HG03108 (cell line): ENCODE results near the gene SMARCB1.

ENCODE experiments used
- ATAC-seq: cut with Tn5 transposase; IDR thresholded peaks from one replicate; pipeline ENCODE4 v1.9.1; 2021; ENCODE audit warnings: moderate library complexity; ENCODE audit not compliant: unreplicated experiment

Gene SMARCB1

DNA sequence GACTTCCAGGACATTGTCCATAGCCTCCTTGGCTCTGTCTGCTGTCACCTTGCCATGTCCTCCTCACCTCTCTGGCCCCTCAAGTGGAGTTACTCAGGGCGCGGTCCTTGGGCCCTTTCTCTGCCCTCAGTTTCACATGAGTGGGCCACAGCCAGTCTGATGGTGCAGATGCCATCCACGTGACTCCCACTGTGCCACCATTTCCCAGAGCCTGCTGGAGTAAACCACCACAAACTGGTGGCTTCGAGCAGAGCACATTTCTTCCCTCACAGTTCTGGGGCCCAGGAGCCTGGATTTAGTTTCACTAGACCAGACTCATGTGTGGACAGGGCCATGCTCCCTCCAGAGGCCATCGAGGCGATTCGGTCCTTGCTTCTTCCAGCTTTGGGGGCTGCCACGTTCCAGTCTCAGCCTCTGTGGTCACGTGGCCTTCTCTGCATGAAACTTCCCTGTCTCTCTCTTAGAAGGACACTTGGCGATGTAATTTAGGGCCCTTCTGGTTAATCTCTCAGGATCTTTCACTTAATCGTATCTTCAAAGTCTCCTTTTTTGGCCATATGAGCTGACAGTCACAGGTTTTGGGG is 14.6 kb downstream of the SMARCB1 start:
- ATAC-seq, result no peak

DNA sequence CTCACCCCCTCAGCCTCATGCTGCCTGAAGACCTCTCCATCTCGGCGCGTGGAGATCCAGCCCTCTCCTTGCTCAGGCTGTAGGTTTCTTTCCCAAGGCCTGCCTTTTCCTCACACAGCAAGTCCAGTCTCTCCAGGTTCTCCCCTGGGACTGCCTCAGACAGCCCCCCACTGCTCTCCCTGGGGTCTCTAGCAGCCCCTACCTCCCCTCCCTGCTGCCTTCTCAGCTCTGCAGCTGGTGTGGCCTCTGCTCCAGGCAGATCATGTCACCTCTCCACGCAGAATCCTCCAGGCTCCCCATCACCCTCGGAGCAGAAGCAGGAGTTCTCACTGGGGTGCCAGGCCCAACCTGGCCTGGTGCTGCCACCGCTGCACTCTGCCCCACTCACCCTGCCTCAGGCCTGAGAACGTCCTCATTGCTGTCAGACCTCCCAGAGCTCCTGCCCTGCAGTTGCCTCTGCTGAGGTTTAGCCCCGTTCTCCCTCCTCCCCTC is 15.2 kb downstream of the SMARCB1 start:
- ATAC-seq, result no peak

DNA sequence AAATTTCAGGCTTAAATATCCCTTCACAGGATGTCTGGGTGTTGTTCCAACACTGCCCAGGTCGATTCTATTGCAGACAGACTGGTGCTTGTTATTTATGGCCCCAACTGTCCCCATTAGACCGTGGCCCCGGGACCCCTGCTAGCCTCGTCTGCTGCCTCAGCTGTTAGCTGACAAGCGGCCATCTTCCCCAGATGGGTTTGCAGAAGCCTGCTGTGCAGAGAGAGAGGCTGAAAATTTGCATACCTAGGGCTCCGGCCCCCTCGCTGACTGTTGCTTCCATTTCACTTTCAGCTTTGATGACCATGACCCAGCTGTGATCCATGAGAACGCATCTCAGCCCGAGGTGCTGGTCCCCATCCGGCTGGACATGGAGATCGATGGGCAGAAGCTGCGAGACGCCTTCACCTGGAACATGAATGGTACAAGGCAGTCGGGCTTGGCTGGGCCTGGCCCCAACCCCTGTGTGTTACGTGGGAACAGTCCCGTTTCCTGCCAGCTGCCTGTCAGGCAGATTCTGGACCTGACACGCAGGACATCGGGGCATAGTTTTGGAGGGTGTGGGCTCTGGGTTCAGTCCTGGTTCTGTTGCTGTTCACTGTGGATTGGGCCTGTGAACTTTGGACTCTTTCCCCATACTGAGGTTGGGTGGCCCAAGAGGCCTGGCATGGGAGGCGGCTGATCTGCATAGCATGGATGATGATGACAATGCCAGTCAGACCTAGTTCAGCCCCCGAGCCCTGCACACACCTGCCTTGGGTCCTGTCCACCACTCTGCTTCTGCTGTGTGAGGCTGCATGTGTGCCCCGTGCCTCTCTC is 16.4 kb downstream of the SMARCB1 start:
- ATAC-seq, result no peak

DNA sequence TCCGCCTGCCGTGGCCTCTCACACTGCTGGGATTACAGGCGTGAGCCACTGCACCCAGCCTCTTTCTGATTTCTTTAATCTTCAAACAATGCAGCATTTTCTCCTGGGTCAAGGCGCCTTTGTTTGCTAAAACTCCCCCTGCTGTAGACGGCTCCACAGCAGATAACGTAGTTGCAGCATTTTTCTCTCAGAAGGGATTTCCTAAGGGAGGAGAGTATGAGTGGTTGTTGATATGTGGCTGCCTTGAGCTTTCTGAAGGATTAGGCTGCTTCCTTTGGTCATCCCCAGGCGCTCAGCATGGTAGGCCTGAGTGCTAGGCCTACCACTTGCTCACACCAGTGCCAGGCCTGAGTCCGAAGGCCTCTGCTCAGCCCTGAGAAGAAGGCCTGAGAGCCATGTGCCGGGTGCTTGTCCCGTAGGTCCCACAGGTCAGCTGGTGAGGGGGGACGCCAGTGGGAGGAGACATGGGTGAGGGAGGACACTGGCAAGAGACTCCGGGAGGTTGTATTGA is 18.1 kb downstream of the SMARCB1 start:
- ATAC-seq, result no peak

DNA sequence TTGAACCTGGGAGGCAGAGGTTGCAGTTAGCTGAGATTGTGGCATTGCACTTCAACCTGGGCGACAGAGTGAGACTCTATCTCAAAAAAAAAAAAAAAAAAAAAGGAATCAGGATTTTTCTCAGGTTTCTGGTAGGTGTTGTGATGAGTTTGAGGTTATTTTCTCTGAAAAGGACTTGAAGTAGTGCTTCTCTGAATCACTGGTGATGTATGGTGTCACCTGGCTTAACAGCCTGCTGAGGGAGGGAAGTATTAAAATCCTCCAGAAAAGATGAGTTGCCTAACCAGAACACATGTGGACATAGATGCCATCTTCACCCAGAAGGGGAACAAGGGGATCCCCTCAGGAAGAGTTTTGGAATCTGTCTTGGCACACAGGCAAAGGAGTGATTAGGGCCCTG is 20.1 kb downstream of the SMARCB1 start:
- no peak for ATAC-seq

DNA sequence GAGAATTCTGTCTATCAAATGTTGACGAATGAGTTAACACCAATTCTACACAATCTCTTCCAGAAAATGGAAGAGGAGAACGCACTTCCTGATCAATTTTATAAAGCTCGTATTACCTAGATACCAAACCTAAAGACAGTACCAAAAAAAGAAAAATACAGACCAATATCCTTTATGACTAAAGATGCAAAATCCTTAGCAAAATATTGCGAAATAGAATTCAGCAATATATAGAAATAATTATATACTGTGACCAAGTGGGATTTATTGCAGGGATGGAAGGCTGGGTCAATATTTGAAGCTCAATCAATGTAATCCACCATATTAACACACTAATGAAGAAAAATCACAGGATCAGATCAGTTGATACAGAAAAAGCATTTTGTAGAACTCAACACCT is 25.6 kb downstream of the SMARCB1 start:
- ATAC-seq, result no peak

DNA sequence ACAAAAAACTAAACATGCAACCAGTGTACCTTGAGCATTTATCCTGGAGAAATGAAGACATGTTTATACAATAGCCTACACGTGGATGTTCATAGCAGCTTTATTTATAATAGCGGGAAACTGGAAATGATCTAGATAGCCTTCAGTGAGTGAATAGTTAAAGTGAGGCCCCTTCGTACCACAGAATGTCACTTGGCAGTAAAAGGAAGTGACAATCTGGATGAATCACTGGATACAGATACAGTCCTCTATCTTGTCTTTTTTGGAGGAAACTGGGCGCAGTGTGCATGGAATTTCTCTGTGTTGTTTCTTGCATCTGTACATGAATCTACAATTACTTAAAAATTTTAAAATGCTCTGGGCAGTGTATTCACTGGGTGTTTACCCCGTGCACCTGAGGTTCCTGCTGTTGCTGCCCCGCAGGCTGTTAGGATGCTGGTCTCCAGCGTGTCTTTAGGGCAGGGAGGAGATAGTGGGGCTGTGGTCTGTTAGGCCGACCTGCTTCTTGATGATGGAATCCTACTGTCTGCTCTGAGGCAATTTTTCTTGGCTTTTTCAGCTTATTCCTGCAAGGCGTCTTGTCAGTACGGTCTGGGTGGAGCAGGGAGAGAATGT is 28.9 kb downstream of the SMARCB1 start:
- ATAC-seq, result no peak

DNA sequence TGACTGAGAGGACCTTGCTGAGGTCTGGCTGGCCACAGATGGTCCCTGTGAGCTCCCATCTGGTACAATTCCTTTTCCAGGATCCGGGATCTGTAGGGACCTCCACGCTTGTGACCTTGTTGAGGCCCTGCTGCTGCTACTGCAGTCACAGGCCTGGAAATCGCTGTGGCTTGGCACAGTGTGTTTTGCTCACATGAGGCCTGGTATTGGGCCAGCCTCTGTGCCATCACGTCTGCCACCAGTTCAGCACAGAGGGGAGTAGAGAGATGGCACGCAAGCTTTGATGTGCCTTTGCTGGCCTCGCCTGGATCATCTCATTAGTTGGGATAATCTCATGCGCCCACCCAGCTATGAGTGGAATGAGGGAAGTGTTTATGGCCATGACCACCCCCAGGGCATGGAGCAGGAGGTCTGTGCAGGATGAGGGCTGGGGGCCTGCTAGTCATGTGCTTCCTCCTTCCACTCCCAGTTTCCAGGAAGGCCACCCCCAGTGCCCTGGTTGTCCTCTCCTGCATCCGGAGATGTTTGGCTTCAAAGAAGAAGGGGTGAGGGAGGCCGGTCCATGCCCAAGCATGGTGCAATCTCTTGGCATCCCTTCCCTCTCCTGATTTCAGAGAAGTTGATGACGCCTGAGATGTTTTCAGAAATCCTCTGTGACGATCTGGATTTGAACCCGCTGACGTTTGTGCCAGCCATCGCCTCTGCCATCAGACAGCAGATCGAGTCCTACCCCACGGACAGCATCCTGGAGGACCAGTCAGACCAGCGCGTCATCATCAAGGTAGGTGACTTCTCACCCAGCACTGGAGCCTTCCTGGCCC is 29.6 kb downstream of the SMARCB1 start:
- ATAC-seq, result no peak

DNA sequence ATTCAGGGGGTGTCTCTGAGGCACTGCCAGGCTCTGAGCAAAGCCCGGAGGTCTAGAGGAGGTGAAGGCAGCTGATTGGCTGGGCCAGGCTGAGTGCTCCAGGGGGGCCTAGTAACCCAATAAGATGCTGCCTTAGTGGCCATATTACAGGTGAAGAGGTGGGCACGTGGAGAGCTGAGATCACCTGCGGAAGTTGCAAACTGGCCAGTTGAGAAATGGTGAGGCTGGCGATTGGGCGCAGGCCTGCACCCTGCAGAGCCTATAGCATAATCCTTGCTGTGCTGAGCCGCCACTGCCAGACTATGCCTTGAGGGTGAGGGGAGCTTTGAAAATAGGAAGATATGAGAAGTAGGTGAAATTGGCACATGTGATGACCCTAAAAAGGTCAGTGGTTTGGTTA is 30.4 kb downstream of the SMARCB1 start:
- no peak for ATAC-seq

DNA sequence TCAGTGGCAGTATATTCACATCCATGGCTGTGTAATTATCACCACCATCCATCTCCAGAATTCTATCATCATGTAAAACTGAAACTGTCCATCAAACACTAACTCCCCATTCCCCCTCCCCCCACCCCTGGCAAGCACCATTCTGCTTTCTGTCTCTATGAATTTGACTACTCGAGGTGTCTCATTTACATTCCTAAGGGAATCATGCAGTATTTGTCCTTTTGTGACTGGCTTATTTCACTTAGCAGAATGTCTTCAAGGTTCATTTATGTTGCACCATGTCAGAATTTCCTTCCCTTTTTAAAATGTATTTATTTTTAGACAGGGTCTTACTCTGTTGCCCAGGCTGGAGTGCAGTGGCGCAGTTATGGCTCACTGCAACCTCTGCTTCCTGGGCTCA is 31.8 kb downstream of the SMARCB1 start:
- no peak for ATAC-seq

DNA sequence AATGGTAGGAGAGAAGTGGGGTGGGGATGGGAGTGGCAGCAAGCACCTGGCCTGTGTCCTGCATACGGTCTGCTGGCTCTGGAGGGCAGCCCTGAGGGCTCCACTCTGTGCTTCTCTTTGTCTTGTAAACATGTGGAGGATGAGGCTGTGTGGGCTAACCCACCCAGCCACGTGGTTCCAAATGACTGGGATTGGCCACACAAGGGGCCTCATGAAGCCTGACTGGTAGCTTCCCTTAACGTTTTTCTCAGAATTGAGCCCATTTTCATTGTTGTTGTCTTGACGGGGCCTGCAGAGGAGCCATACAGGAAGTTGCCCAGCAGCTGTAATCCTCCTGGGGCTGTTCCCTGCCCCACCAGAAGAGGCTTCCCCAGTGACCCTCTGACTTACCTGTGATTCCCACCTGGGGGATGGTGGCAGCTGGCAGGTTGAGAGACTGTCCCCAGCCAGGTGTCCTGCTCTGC is 34.0 kb downstream of the SMARCB1 start:
- ATAC-seq, result no peak

DNA sequence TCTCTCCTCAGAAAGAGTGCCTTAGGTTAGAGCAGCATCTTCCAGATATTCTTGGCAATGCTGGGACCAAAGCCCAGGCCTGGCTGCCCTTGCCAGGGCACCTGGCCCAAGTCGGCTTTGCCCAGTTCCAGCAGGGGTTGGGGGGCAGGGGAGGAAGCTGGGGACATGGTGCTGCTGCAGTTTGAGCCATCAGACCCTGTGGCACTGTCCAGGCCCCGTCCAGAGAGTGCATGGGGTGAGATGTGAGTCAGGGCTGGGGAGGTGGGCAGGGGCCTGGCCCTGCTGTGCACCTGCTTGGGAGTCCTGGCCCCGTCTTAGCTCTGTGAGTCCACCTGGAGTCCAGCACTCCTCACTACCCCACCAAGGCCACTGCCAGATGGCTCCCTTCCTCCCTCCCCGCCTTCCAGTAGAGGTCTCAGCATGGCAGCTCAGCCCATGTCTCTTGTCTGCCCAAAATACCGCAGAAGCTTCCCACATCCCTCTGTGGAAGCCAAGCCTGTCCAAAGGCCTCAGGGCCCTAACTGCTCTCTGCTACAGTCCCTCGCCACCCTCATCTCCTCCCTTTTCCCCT is 35.4 kb downstream of the SMARCB1 start:
- no peak for ATAC-seq

DNA sequence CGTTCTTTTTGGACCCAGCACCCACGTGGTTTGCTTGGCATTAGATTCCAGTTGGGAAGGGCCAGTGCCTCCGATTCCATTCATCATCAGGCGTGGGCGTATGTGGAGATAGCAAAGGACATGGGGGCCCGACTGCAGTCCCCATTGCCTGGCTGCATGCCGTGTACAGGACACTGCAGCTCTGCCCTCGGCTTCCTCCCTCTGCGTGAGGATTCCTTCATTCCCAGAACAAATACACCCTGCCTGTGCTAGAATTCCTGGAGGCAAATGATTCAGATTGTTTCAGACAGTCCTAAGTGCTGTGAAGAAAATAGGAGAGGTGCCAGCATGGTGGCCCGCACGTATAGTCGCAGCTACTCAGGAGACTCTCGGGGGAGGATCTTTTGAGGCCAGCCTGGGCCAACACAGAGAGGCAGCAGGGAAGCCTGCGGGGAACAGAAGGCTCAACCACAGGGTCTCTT is 36.6 kb downstream of the SMARCB1 start:
- ATAC-seq, result no peak

DNA sequence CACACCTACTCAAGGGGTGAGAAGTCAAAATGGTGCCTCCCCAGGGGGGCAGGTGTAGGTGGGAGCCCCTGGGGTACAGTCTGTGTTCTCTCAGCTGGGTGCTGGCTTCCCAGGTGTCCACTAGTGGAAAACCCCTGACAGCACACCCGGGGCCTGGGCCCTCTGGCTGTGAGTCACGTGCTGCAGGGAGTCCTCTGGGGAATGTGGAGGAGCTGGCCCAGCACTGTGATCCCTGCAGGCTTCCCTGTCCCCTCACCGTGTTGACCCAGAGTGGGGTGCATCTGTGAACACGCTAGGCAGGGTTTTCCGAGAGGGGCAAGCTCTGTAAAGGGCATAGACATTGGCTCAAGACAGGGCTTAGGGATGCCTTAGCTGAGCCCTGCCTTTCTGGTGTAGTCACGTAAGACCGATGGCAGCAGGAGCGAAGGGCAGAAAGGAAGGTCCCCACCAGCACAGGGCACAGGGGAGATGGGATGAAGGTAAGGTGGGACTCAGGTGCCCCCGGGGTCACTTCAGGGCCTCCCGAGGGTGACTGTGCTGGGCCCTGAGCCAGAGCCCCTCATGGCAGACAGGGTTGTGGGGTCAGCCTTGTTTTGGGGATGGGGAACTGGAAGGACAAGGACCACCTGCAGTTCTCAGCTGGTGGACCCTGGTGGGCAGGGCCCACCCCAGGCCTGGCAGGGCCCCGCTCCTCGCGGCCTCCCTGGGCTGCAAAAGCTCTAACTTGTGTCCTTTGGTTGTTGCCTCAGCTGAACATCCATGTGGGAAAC is 37.9 kb downstream of the SMARCB1 start:
- ATAC-seq, result no peak

DNA sequence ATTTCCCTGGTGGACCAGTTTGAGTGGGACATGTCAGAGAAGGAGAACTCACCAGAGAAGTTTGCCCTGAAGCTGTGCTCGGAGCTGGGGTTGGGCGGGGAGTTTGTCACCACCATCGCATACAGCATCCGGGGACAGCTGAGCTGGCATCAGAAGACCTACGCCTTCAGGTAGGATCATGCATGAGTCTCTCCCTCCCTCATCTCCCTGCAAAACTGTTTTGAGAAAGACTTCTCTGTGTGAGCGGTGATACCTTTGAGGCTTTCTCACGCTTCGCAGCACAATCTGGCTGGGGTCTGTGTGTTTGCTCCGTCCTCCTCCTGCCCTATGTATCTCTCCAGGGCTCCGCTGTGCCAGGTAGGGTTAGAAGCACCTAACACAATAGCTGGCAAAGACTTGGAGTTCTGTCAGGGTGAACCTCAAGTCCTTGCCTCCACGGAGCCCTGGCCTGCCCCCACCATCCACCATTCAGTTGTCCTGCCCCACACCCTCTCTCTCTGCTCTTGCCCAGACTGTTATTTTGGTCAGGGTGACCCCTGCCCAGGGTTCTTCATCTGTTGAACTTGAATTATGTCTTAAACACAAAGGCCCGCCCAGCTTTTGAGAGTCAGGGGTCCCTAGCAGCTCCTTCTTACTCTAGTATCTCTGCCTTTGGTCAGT is 38.6 kb downstream of the SMARCB1 start:
- ATAC-seq, result no peak

DNA sequence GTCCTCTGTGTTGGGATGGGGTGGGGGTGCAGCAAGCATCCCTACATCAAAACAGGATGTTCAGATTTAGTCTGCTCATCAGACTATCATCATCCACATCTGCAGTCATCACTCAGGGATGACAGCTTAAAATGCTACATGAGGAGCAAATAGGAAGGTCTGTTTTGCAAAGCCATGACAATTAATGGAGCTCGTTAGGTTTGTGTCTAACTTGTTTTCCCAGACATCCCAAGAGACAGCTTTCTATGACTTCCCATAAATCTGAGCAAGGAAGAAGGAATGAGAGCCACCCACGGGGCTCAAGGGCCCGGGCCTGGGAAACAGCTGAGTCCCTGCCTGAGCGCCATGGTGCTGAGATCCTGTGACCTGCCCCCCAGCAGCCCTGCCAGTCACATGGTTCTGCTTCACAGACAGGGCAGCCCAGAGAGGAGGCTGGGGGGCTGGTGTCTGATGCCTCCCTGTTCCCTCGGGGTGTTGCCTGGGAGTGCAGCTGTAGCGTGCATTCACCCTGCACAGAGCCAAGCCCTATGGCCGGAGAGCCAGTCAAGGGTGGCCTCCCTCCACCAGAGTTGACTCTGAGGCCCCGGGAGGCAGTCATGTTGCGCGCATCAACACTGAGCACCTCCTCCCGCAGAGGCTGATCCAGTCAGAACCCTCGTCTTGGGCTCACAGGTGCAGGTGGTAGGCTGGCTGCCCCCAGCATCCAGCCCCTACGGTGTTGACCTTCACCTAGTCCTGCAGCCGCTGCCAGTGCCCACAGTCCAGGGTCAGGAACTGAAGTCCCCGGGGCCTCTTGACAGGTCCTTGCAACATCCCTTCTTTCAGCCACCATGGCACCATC is 40.0 kb downstream of the SMARCB1 start:
- no peak for ATAC-seq

DNA sequence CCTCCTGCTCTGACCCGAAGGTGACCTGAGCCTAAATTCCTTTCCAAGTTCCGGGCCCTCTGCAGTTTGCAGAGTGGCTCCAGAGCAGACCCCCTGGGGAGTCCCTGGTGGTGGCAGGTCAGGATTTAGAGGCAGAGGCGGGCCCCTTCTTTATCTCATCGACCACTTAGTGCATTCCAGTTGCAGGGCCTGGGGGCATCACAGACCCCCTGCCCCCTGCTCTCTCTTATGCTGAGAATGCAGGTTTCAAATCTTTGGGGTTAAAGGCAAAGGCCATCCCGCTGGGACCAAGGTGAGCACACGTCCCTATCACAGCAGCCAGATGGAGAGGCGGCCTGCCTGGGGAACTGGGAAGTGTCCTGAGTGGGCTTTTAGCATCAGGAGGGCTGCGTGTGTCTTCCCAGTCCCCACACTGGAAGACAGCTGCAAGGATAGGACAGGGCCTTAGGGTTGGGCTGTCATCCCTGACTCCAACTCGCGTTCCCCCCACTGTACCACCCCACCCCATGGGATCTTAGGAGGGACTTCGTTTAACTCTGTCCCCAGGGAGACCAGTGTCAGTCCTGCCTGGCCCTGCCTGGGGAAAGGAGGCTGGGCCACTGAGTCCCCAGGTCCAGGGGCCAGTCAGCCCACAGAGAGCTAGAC is 40.7 kb downstream of the SMARCB1 start:
- ATAC-seq, result no peak
